Measurements from ENCODE around the gene MALL.
"Not testable (repeated sequence)": the region's sequence is repeated elsewhere in the genome, so short reads cannot be mapped to it uniquely, and the experiment has no call there.

Gene MALL

DNA sequence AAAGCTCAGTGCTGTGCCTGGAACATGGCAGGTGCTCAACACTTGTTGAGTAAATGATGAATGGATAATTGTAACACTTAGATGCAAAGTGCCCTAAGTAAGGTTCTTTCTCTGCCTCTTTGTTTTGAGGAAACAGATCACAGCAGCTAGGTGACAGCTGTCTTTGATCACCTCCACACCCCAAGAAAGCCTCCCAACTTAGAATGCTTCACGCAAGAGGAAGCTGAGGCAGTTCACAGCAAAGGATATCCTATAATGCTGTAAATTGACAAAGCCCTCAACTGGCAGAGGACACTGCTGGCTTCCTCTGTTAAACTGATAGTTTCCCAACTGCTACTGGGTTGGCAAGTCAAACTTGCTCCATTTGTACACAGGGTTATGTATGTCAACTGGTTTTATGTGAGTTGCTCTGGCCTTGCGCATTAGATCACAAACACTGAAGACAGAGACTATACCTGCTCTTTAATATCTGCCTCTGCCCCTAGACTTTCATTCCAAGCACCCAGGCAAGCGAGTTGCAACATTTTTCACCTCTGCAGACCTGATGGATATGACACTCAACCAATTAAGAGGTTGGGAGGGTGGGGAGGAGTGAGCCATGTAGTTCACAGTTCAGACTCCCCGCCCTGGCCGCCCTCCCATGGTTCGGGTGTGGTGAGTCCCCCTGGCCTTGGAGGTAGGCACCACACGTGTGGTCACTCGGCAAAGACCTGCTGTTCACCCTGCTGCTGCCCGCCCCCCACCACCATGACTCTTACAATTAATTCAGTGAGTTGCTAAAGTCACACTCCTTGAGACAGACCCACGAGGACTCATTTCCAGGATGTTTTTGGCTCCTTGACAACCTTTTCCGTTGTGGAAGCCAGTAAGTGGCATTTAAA is 4.8 kb upstream of the MALL start:
- no peak for DNase-seq

DNA sequence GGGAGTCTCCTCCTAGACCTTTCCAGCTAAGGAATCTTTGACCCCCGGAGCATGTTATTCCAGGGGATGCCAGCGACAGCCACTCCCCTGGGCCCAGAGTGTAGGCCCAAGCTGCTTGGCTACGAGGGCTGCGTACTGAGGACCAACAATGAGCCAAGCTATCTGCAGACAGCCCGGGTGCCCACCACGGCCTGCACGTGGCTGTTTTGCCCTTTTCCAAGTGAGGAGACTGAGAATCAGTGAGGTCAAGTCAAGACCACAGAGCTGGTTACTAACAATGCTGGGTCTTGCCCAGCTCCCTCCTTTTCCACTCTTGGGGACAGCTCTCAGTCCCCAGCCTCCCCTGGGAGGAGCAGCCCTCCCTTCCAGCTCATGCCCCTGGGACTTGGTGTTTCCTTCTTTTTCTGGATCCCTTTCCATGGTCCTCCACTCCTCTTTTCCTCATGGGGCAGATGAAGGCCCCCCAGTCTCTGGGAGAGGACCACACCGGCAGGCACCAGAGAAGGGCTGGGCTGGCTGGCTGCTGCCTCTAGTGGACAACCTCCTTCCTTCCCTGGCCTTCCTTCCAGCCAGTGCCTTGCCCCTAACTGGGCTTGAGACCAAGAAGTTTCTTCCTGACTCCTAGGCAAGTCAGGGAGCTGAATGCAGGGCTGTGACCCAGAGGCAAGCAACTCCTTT is 550 bp upstream of the MALL start:
- DNase-seq = no peak

DNA sequence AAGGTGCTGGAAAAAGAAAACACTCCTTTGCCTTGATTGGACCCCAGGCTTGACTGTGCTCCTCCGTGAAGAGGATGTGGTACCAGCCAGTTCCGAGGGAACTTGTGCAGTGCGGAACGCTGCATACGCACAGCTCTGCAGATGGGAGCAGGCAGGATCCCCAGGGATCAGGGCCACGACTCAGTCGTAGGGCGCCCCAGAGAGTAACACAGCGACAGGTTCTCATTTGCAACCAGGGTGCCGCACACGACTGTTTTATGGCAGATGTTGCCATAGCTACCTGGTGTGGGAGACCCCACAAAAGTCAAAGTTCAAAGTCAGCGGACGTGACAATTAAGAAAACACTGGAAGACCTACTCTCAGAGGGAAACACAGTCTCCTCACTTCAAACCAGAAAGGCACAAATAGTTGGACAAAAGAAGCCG is 779 bp downstream of the MALL start:
- DNase-seq = no peak

DNA sequence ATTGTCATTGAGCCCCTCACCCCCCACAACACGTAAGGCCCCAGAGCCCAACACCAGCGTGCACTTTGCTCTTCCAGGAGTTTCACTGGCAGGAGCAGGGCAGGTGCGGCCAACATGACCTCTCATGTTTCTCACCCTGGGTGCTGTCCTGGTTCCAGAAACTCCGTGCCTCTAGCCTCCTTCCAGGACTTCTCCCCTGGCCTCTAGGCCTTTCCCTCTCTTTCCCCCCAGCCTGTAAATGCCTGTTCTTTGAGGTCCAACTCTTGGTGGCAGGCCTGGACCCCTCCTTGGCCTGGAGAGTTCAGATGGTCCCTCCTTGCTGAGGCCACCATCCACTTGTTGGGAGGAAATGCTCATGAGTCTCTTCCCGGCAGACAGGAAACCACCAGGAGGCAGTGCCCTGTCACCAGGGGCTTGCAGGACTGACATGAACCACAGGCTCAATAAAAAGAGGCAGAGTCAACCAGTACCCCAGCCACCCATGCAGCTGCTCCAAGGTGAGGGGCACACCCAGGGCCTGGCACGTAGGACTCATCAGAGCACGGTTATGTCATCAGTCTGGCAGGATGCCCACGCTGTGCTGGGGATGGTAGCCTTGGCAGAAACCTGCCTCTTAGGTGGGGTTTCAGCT is 1.5 kb downstream of the MALL start:
- DNase-seq = no peak

DNA sequence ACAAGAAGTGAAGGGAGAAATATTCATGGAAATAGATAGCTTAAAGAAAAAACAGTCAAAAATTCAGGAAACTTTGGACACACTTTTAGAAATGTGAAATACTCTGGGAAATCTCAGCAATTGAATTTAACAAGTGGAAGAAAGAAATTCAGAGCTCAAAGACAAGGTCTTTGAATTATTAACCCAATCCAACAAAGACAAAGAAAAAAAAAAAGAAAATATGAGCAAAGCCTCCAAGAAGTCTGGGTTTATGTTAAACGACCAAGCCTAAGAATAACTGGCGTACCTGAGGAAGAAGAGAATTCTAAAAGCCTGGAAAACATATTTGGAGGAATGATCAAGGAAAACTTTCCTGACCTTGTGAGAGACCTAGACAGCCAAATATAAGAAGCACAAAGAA is 7.3 kb downstream of the MALL start:
- DNase-seq = not testable (repeated sequence)

DNA sequence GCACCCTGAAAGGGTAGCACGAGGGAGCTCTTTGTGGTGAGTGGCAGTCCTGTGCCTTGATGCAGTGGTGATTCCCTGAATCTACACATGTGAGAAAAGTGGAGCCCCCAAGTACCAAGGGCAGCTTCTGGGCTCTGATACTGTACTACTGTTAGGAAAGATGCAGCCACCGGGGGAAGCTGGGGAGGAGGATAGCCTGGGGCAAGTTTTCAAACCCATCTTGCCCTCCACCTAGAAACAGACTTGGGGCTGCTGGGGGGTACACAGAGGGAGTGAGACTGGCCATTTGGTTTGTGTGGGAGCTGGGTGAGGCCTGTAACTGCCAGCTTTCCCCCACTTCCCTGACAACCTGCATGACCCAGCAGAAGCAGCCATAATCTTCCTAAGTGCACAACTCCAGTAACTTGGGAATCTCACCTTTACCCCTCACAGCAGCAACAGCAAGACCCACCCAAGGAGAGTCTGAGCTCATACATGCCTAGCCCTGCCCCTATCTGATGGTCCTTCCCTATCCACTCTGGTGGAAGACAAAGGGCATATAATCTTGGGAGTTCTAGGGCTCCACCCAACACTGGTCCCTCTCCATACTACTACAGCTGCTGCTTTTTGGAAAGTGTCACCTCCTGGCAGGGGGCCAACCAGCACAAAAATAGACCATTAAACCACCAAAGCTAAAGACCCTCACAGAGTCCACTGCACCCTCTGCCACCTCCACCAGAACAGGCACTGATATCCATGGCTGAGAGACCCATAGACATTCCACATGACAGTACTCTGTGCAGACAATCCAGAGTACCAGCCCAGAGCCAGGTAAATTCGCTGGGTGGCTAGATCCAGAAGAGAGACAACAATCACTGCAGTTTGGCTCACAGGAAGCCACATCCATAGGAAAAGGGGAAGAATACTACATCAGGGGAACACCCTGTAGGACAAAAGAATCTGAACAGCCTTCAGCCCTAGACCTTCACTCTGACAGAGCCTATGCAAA is 8.2 kb downstream of the MALL start:
- DNase-seq = no peak

DNA sequence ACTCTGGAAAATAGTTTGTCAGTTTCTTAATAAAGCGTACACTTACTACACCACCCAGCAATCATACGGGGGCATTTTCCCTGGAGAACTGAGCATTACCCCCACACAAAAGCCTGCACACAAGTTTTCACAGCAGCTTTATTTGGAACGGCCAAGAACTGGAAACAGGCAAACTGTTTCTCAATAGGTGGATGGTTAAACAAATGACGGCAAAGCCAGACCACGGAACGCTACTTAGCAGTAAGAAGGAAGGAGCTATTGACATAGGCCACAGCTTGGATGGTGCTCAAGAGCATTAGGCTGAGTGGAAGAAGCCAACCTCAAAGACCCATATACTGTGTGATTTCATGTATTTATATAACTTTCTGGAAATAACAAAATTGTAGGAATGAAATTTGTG is 9.0 kb downstream of the MALL start:
- DNase-seq = no peak

DNA sequence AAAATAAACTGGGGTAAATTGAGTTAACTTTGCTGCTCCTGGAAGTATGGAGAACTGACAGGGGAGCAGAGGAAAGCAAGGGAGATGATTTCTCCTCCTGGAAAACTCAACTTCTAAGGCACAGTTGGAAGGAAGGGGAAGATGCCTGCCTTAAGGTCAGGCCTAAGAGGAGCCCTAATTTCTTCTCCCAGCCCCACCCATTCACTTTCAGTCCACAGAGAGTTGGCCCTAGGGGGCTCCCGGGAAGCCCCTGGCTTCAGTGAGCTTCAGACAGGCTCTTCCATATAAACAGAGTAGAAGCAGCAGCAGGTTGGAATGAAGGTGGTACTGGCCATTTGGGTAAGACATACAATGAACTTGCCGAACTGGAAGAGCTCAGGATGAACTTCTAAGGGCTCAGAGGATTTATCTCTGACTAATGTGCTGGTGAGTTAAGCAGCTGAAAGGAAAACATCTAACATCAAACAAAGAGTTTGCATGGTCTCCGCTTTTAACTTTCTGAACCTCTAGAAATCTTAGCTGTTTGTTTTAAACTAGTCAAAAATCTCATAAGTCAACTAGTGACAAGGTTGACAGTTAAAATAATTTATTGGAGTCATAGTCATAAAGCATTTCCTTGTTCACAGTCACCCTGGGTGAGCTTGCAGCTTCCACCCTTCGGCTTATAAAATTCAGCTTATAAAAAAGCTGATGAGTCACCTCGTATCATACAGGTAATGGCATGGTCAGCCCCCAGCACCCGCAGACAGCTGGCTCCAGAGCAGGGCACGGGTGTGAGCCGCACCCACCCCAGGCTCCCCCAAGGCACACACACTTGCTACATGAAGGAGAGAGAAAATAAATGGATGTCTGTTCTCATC is 9.8 kb downstream of the MALL start:
- no peak for DNase-seq

DNA sequence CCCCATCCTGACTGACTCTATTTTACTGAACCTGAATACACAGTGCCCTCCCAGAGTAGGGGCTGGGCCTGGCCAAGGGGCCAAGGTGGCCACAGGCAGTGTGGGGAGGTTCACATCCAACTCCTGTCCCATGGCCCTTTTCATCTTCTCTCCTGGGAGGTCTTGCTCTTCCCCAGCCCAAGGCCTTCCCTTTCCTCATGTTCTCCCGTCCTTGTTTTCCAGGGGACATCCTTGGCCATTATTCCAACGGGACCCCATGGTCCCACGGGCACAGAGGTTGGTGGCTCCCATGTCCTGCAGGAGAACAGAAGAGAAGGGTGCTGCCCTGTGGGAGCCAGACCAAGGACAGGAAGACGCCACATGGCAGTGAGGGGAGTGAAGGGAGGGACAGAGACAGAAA is 10.4 kb downstream of the MALL start:
- DNase-seq = no peak

DNA sequence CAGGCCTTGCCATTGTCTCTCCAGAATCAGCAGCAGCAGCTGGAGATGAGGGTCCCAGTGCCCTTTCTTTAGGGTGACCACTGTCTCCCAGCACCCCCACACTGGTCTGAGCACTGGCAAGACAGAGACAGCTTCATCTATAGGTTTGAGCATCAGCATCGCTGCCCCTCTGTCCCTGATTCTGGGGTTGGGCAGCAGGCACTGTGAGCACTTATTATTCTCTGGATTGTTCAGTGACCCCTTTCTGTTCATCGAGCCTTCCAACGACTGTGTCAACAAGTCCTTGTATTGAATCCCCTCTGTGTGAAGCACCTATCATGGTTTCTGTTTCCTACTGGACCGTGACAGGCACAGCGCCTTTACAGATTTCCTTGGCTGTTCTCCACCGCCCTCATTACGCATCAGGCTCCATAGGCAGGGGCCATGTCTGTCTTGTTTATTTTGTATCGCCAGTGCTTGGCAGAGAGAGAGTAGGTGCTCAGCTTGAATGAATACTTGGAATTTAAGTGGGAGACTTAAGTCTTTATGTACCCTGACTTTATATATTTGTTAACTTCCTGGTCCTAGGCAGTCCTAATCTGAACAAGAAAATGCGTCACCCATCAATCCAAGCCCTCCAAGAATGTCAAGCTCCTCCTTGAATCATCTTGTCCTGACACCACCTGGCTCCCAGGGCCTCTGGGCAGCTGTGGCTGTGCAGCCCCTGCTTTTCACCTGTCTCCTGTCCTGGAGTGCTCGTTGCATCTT is 11.4 kb downstream of the MALL start:
- DNase-seq = no peak

DNA sequence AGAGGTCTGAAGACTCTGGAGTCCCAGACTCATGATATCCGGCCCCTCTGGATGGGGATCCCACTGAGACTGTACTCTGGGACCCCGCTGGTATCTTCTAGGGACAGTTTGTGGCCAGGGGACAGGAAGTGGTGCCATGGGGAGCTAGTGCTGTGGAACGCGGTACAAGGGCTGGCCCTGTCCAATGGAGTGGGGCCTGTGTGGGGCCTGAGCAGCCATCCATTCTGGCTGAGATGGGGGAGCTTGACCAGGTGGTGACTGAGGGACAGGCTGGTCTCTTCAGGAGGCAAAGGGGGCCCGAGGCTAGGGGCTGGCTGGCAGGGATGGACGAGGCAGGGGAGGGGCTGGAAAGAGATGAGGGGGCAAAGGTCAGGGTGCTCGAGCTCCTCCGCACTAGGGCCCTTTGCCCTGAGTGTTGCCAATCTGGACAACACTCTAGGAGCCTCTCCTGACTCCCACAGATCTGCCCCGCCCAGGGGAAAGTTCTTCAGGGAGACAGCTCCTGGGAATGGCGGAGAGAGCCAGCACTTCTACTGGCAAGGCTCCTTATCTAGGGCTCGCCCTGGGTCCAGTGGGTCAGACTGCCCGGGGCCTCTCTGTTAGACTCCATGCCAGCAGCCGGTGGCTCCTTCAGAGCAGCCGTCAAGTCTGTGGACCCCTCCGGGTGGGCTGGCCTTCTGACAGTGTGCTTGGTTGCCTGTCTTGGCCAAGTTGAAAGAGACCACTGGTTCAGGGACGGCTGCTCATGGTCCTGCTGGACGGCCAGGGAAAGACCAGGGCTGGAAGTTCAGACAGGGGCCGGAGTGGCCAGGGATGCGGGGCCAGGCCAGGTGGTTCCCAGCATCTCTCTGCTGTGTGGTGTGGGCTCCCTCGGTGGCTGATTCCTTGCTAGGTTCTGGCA is 12.3 kb downstream of the MALL start:
- no peak for DNase-seq

DNA sequence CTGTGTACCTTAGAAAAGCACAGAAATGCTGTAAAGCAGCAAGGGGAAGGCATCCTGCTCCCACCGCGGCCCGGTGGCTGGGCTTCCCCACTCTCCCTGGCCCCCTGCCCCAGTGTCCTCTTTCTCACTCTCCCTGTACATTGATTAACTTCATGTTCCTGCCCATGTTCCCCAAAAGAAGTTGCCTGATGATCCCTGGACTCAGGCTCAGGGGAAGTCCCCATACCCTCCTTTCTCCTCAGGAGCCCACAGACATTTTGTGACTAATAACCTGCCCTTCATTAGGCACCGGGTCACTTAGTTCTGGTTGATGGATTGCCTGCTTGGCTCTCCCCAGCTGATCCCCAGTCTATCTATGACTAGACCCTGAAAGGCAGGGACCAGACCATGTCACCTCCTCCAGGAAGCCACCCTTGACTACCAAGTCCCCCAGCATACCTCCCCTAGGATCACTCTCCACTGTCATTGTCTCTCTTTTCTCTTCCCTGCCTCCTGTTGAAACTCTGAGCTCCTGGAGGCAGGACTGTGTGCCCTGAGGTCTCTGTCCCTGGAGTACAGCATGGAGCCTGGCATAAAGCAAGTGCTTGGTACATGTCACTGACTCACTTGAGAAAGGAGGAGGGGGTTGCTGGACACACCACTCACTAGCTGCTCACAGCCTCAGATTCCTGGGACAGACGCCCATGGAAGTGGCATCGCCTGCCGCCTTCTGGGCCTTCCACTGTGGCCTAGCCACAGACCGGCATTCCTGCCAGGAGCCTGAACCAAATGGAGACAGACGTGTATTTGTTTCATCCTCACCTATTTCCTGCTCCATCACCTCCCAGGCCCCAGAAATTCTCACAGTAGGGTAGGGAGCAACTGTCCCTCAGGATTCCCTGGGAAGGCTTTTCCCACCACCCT is 13.5 kb downstream of the MALL start:
- DNase-seq = no peak

DNA sequence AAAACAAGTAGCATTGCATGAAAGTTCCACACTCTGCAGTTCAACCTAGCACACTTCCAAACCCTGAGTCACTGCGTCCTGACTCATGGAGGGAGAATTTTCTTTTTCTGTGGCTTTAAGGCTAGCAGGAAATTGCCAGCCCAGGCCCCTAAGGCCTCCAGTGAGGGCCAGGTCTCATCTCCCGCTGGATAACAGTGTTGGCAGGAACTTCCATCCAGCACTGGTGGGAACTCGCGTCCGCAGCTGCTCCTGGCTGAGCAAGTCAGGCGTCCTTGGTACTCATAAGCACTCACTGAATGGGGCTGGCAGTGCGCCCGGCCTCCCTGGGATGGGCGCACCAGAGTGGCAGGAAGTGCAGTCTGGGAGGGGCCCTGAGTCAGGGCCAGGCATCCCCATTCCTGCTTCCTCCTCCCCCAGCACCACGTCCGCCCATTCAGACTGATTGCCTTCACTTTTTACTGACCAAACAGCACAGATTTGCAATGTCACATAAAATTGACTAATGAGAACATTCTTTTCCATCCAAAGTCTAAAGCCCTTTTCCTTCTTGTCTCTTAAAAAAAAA is 14.3 kb downstream of the MALL start:
- DNase-seq = peak; percentile 61

DNA sequence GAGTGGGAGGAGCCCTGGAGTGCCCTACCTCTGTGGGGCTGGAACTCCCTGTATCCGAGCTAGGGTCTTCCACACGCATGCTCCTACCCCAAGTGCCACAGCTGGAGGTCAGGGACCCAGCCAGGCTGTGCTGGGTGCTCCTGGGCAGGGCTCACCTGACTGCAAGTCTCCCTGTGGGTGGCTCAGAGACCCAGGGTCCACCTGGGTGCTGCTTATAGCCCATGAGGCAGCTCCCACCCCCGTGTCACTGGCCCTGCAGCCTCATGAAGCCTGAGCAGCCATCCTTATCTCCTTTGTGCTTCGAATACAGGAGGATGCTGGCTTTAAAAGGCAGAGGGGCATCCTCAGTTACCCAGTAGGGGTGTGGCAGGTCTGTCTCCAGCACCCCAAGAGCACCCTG is 14.7 kb downstream of the MALL start:
- not testable (repeated sequence) for DNase-seq

DNA sequence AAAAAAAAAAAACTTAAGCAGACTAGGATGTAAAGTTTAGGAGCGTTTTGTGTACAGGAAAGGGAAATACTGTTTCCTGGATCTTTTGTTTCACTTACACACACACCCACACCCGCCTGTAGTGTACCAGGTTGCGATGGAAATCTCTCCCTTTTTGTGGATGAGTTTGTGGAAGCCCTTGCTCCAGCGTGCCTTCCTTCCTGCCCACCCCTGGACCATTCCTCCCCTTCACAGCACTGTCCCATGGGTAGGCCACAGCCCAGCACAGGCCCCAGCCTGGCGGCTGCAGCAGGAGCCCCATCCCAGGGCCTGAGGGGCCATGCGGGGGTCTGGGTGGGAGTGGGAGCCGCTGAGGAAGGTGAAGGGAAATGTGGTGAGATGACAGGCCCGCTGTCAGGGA is 15.1 kb downstream of the MALL start:
- no peak for DNase-seq

DNA sequence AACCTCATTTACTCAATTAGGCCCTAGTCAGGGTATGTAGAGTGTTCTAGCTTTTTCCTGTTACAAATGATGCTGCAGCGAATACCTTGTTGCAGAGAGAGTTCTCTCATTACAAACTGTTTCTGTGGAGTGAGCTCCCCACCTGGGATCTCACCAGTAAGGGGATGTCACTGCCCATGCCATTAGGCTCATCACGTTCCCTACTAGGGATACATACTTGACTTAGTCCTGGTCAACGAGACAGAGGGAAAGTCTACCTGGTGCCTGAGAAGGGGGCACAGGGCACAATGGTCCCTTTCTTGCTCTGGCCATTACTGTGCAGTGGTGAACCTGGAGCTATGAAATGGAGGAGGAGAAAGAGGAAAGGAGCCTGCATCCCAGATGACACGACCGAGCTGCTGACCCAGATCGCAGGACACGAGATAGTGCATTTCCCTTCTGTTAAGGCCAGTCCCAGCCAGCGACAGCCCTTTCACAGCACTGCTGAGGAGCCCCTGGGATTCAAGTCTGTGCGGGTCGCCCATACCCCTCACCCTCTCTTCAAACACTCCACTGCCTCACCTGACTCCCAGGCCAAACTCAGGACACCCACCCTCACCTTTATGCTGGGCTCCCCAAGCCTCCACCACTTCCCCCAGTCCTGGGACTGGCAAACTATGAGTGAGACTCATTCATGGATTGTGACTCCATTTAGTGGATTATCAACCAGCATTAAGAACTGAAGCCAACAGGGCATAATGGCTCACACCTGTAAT is 16.0 kb downstream of the MALL start:
- no peak for DNase-seq

DNA sequence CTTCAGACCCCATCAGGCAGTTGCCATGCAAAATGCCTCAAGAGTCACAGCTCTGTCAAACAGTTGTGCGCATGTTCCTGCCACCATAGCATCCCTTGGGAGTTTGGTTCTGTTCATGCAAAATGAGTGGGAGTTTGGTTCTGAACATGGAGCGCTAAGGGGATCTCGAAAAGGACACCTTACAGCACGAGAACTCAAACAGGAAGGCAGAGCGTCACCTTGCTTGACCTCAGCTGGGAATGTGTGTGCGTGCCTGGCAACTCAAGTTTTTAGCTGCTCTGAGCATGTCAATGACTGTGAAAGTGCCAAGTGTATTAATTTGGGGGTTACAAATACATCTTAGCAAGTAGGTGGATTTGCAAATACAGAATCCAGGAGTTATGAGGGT is 16.6 kb downstream of the MALL start:
- DNase-seq = no peak
